ENCODE measurements around the gene ALDH16A1. TPM values are rescaled to one million over a fixed set of nuclear protein-coding genes. Genes with fewer than 3 reads are reported as not detected.

The ALDH16A1 gene
- total RNA-seq, 1 experiment from 2014 or later, result 51.7 TPM

GRCh38 chr19:49518033-49518432 lies 65.0 kb downstream of the ALDH16A1 start:
- no peaks in the 10 kb centered on the region; the same call in 1 of the 2 replicates for H3K79me2 ChIP-seq (ENCODE audit: insufficient read depth, low read length)
- no peak for TF ChIP-seq CTCF (conservative IDR thresholded peaks at IDR 0.05)
- no peak overlapping the region for H4K8ac ChIP-seq (replicated peaks; ENCODE audit: insufficient read length, low read depth, low read length)
- no peak overlapping the region for H3K14ac ChIP-seq (ENCODE audit: insufficient read depth, low read length)
- H3K9ac ChIP-seq (ENCODE audit: extremely low read depth, insufficient read length, low read length), result no peak overlapping the region
- H3K4me3 Mint-ChIP-seq, result no peak overlapping the region
- no peak overlapping the region for H3K4me2 ChIP-seq (ENCODE audit: insufficient read depth, insufficient read length, low read length)
- peaks cover 7 to 14% of the 10 kb centered on the region in 2 experiments; a peak in 2 of 4 replicates for H3K4me1 Mint-ChIP-seq
- no peaks in the 10 kb centered on the region for H3K9me3 ChIP-seq (ENCODE audit: control insufficient read depth, low read depth, low read length)
- peaks cover 9% of the 10 kb centered on the region for H3K23me2 ChIP-seq (ENCODE audit: insufficient read length, low read depth, low read length, poor library complexity, severe bottlenecking)
- no peak overlapping the region for H3K4ac ChIP-seq (ENCODE audit: low read depth, low read length)
- no peaks in the 10 kb centered on the region for H3K27me3 Mint-ChIP-seq (ENCODE audit: low read depth)
- no peak overlapping the region for H4K91ac ChIP-seq (ENCODE audit: insufficient read length, low read depth, low read length)
- H3K36me3 Mint-ChIP-seq (ENCODE audit: insufficient read depth in 1 of 3, low read depth in 3 of 3), result peaks cover 6 to 35% (median 20%) of the 10 kb centered on the region in 3 experiments; a peak in 6 of 7 replicates
- DNase-seq, result no peak
- H3K27ac ChIP-seq (ENCODE audit: insufficient read length, low read depth, low read length), result no peak overlapping the region
- no peak overlapping the region for H2AK5ac ChIP-seq (ENCODE audit: insufficient read length, low read length)
- no peak overlapping the region for H2BK5ac ChIP-seq (ENCODE audit: insufficient read length, low read length)
- H3K9me3 Mint-ChIP-seq, result no peaks in the 10 kb centered on the region
- H2BK20ac ChIP-seq (ENCODE audit: low read depth, low read length, poor library complexity, severe bottlenecking), result no peak overlapping the region
- H2BK15ac ChIP-seq (ENCODE audit: low read depth, low read length), result no peak overlapping the region
- no peaks in the 10 kb centered on the region for H3K27me3 ChIP-seq (ENCODE audit: insufficient read depth, low read length)
- no peak overlapping the region for H3K18ac ChIP-seq (ENCODE audit: insufficient read length, low read depth, low read length)
- WGBS (ENCODE audit: extremely low coverage, insufficient read length, low lambda C conversion rate), result no CpG with 5 or more reads among the region's 3 CpGs
- no peak overlapping the region for H3K23ac ChIP-seq (ENCODE audit: insufficient read length, low read depth, low read length)
- H3T11ph ChIP-seq (ENCODE audit: low read length), result no peak overlapping the region
- no peak overlapping the region for H3K56ac ChIP-seq (ENCODE audit: insufficient read length, low read depth, low read length)
- H4K20me1 ChIP-seq (ENCODE audit: control insufficient read depth, insufficient read depth, insufficient read length), result no peaks in the 10 kb centered on the region
- no peaks in the 10 kb centered on the region for H3K4me1 ChIP-seq (ENCODE audit: insufficient read depth, low read length)
- H2BK12ac ChIP-seq (ENCODE audit: insufficient read length, low read depth, low read length), result no peak overlapping the region
- H2AFZ ChIP-seq (ENCODE audit: low read length), result no peak overlapping the region
- no peak overlapping the region for H2BK120ac ChIP-seq (ENCODE audit: low read depth, low read length, poor library complexity, severe bottlenecking)
- no peaks in the 10 kb centered on the region for H3K79me1 ChIP-seq (ENCODE audit: insufficient read depth, low read depth, low read length, poor library complexity, severe bottlenecking)
- no peak overlapping the region; a peak in 1 of 7 replicates for H3K27ac Mint-ChIP-seq
- no peak overlapping the region for H4K5ac ChIP-seq (ENCODE audit: insufficient read length, low read depth, low read length)

Small RNAs within 50 kb of the gene (microRNA-seq; reads per million reads assigned to microRNA genes)
- 0.58 reads per million for gene MIR150 (ENCODE audit: borderline microRNAs expressed)

Other genes with a start within 250 kb of the ALDH16A1 start
- 2.9 and 3.2 TPM in 2 replicates for gene SLC6A16, start 128.0 kb upstream of the ALDH16A1 start, total RNA-seq (2021)
- not detected in 2 replicates for gene CD37, start 117.8 kb upstream of the ALDH16A1 start, total RNA-seq (2021)
- gene TEAD2, start 90.8 kb upstream of the ALDH16A1 start, total RNA-seq (2021), result 118 and 126 TPM in 2 replicates
- gene DKKL1, start 89.3 kb upstream of the ALDH16A1 start, total RNA-seq (2021), result 2.3 and 3.5 TPM in 2 replicates
- gene KASH5, start 65.0 kb upstream of the ALDH16A1 start, total RNA-seq (2021), result 0.39 TPM in 1 of 2 replicates, not detected in the other
- gene PTH2, start 29.8 kb upstream of the ALDH16A1 start, total RNA-seq (2021), result 0.92 and 0.96 TPM in 2 replicates
- 1.1 and 1.3 TPM in 2 replicates for gene GFY, start 27.8 kb upstream of the ALDH16A1 start, total RNA-seq (2021)
- gene SLC17A7, start 11.7 kb upstream of the ALDH16A1 start, total RNA-seq (2021), result 1.1 and 1.3 TPM in 2 replicates
- gene PIH1D1, start 1.4 kb upstream of the ALDH16A1 start, total RNA-seq (2021), result 166 and 171 TPM in 2 replicates
- 2.1 and 2.6 TPM in 2 replicates for gene FLT3LG, start 21.0 kb downstream of the ALDH16A1 start, total RNA-seq (2021)
- gene RPL13A, start 34.4 kb downstream of the ALDH16A1 start, total RNA-seq (2021), result 3,286 and 3,356 TPM in 2 replicates
- 2,503 and 2,512 TPM in 2 replicates for gene RPS11, start 43.2 kb downstream of the ALDH16A1 start, total RNA-seq (2021)
- gene FCGRT, start 59.4 kb downstream of the ALDH16A1 start, total RNA-seq (2021), result 41.1 and 45.4 TPM in 2 replicates
- 14.5 and 15.0 TPM in 2 replicates for gene RCN3, start 74.8 kb downstream of the ALDH16A1 start, total RNA-seq (2021)
- 75.1 and 78.4 TPM in 2 replicates for gene NOSIP, start 127.3 kb downstream of the ALDH16A1 start, total RNA-seq (2021)
- 3.3 and 3.5 TPM in 2 replicates for gene PRRG2, start 128.1 kb downstream of the ALDH16A1 start, total RNA-seq (2021)
- 64.2 and 65.9 TPM in 2 replicates for gene PRR12, start 138.0 kb downstream of the ALDH16A1 start, total RNA-seq (2021)
- gene RRAS, start 186.9 kb downstream of the ALDH16A1 start, total RNA-seq (2021), result 8.3 and 9.9 TPM in 2 replicates
- 85.3 and 86.4 TPM in 2 replicates for gene SCAF1, start 189.0 kb downstream of the ALDH16A1 start, total RNA-seq (2021)
- gene IRF3, start 212.6 kb downstream of the ALDH16A1 start, total RNA-seq (2021), result 185 and 205 TPM in 2 replicates
- gene BCL2L12, start 212.7 kb downstream of the ALDH16A1 start, total RNA-seq (2021), result 145 and 154 TPM in 2 replicates
- gene PRMT1, start 224.0 kb downstream of the ALDH16A1 start, total RNA-seq (2021), result 504 and 505 TPM in 2 replicates
- 13.5 and 13.6 TPM in 2 replicates for gene ADM5, start 236.4 kb downstream of the ALDH16A1 start, total RNA-seq (2021)
- 66.4 and 74.6 TPM in 2 replicates for gene CPT1C, start 237.9 kb downstream of the ALDH16A1 start, total RNA-seq (2021)

Measured in H9 (cell line).